ENCODE measurements around the gene SF3B4. TPM values are rescaled to one million over a fixed set of nuclear protein-coding genes. Genes with fewer than 3 reads are reported as not detected.
A peak's percentile ranks its signal among the peaks of the same experiment; 100 is the strongest.

SF3B4 gene, protein sequence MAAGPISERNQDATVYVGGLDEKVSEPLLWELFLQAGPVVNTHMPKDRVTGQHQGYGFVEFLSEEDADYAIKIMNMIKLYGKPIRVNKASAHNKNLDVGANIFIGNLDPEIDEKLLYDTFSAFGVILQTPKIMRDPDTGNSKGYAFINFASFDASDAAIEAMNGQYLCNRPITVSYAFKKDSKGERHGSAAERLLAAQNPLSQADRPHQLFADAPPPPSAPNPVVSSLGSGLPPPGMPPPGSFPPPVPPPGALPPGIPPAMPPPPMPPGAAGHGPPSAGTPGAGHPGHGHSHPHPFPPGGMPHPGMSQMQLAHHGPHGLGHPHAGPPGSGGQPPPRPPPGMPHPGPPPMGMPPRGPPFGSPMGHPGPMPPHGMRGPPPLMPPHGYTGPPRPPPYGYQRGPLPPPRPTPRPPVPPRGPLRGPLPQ
- 18.1 and 19.1 TPM in 2 replicates for total RNA-seq
- 74.9 and 75.8 TPM in 2 replicates for polyA plus RNA-seq

DNA sequence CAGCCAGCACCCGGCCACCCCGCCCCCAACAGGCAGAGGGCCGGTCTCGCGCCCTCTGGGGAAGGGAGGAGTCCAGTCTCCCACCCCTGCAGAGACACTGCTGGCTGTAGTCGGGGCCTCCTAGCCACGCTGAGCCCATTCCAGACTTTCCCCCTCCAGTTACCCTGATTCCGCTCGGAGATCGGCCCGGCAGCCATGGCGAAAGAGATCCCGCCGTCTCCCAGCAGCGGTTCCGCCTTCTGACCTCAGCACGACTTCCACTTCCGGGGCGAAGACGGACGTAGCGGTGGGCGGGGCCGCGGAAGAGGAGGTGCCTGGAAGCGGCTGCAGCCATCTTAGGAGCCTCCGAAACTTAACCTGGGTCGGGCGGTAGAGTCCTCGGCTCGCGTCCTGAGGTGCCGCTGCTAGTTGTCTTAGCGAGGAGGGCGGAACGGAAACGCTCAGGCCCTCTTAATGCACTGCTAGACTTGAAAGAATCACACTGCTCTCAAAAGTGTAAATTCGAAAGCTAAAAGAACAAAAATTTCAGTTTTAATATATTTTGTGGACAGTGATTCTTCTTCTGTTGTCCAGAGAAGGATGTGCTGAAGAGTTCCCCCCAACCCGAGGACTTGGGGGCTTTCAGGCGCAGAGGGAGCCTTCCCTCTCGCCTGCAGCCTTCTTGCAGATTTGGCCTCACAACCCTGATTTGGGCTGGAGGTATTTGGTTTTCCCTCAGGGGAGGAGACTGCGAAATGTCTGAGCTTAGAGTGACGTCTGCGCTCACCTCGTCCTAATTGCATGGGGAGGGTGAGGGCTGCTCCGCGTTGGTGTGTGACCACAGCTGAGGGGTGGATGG, at the start of gene SF3B4:
TSS of gene SF3B4 (minus strand) at position 241 of the 838 bp plus-strand sequence. CDS start at position 197, 44 bp downstream.
- H3K36me3 ChIP-seq = peaks cover 29% of the 10 kb centered on the region

DNA sequence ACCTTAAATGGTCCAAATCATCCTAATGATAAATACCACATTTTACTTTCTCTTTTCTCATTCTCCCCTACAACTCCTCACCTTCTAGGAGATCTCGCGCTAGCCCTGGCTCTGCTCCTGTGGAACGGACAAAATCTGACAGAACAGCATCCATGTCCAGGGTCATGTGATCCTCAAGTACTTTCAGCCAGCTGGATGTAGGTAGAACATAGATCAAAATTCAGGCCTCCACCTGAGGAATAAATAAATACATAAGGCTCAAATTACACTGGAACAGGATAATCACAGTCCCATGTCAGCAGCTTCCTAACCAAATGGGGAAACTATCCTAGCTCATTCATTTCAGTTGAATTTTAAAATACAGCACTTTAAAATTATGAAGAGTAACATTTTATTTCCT, 49.7 kb upstream of the SF3B4 start:
- no peak overlapping the region for H3K27ac ChIP-seq
- H3K27me3 ChIP-seq = no peaks in the 10 kb centered on the region
- H3K4me3 ChIP-seq = no peak overlapping the region
- H3K36me3 ChIP-seq = peaks cover 12% of the 10 kb centered on the region
- no peak for DNase-seq (ENCODE audit: low read depth in 1 of 2, low spot score in 1 of 2)
- TF ChIP-seq, protein P1, sequence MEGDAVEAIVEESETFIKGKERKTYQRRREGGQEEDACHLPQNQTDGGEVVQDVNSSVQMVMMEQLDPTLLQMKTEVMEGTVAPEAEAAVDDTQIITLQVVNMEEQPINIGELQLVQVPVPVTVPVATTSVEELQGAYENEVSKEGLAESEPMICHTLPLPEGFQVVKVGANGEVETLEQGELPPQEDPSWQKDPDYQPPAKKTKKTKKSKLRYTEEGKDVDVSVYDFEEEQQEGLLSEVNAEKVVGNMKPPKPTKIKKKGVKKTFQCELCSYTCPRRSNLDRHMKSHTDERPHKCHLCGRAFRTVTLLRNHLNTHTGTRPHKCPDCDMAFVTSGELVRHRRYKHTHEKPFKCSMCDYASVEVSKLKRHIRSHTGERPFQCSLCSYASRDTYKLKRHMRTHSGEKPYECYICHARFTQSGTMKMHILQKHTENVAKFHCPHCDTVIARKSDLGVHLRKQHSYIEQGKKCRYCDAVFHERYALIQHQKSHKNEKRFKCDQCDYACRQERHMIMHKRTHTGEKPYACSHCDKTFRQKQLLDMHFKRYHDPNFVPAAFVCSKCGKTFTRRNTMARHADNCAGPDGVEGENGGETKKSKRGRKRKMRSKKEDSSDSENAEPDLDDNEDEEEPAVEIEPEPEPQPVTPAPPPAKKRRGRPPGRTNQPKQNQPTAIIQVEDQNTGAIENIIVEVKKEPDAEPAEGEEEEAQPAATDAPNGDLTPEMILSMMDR (IDR thresholded peaks at IDR 0.05; ENCODE audit: low read depth, low read length) = no peak
- peaks cover 14% of the 10 kb centered on the region for H3K4me1 ChIP-seq (ENCODE audit: low read depth)
- no peaks in the 10 kb centered on the region for H3K9me3 ChIP-seq (ENCODE audit: low read depth)

More for the DNA sequence above, at the start of gene SF3B4:
- Histone ChIP-seq H3K27me3 (no peaks in the 10 kb centered on the region), H3K27ac (peak within 1 kb of the TSS; percentile 93), H3K4me3 (peak within 1 kb of the TSS; percentile 84), H3K4me1 (ENCODE audit: low read depth) (peaks cover 13% of the 10 kb centered on the region), H3K9me3 (ENCODE audit: low read depth) (no peaks in the 10 kb centered on the region)
- peak; percentile 95 to 96 for DNase-seq (ENCODE audit: low read depth in 1 of 2, low spot score in 1 of 2)
- TF ChIP-seq, protein P1 (IDR thresholded peaks at IDR 0.05; ENCODE audit: low read depth, low read length) = no peak

DNA sequence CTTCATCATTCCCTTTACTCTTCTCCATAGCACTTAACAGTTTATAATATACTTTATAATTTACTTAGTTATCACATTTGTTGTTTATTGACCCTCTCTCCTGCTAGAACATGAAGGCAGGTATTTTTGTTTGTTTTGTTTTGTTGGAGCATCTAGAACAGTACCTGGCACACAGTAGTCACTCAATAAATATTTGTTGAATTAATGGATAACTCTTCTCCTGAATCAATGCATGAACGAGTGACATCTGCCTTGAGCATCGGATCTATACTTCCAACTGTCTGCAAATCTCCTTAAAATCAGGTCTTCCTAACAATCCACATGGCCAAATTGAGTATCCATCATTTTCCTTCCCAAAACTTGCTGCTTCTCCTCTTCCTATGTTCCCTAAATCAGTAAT, 44.9 kb upstream of the SF3B4 start:
- H3K27me3 ChIP-seq = no peaks in the 10 kb centered on the region
- no peak overlapping the region for H3K27ac ChIP-seq
- H3K4me1 ChIP-seq (ENCODE audit: low read depth) = no peaks in the 10 kb centered on the region
- peaks cover 32% of the 10 kb centered on the region for H3K36me3 ChIP-seq
- no peak overlapping the region for H3K4me3 ChIP-seq
- H3K9me3 ChIP-seq (ENCODE audit: low read depth) = no peaks in the 10 kb centered on the region
- TF ChIP-seq, protein P1 (IDR thresholded peaks at IDR 0.05; ENCODE audit: low read depth, low read length) = no peak
- no peak for DNase-seq (ENCODE audit: low read depth in 1 of 2, low spot score in 1 of 2)

DNA sequence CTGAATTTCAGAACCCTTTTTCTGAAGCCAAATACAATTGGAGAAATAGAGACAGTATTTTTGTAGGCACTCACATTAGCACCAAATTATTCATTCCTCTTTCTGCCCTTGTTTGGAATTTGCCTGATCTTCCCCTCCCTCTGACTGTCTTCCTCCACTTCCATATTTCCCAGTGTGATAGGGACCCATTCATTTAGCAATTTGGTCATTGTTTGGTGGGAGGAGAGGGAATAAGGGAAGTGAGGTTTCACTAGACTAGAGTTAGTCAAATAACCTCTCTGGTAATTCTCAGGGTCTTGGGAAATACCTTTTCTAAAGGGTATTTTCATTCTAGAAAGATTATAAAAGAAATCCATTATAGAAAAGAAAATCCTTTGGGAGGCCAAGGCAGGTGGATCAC, 40.0 kb upstream of the SF3B4 start:
- Histone ChIP-seq H3K27me3 (no peaks in the 10 kb centered on the region), H3K4me1 (ENCODE audit: low read depth) (no peaks in the 10 kb centered on the region), H3K36me3 (peaks cover 52% of the 10 kb centered on the region), H3K27ac (peak overlapping the region; percentile 68), H3K4me3 (no peak overlapping the region), H3K9me3 (ENCODE audit: low read depth) (no peaks in the 10 kb centered on the region)
- no peak for DNase-seq (ENCODE audit: low read depth in 1 of 2, low spot score in 1 of 2)
- TF ChIP-seq, protein P1 (IDR thresholded peaks at IDR 0.05; ENCODE audit: low read depth, low read length) = no peak

DNA sequence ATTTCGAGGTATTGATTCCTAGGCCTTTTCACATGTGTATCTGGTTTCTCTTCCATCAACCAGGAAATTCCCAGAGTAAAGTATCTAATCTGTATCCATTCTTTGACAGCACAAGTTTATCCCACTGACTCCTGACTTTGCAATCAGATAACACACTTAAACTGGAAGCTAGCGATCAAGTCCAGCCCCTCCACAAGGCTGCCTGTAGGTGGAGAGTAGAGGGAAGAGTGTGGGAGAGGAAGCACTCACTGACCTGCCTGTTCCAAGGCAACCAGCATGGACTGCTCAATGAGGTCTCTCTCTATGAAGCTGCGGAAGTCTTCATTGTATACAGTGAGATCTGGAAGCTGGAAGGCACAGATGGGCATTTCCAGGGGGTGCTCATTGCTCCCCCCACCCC, 39.4 kb upstream of the SF3B4 start:
- no peaks in the 10 kb centered on the region for H3K9me3 ChIP-seq (ENCODE audit: low read depth)
- peaks cover 52% of the 10 kb centered on the region for H3K36me3 ChIP-seq
- TF ChIP-seq, protein P1 (IDR thresholded peaks at IDR 0.05; ENCODE audit: low read depth, low read length) = no peak
- no peak overlapping the region for H3K4me3 ChIP-seq
- H3K27ac ChIP-seq = peak overlapping the region; percentile 68
- no peaks in the 10 kb centered on the region for H3K4me1 ChIP-seq (ENCODE audit: low read depth)
- H3K27me3 ChIP-seq = no peaks in the 10 kb centered on the region
- DNase-seq (ENCODE audit: low read depth in 1 of 2, low spot score in 1 of 2) = no peak
